Pulmonary artery endothelial cell (primary cell): ENCODE data around the gene IL1R2. TPM values are rescaled to one million over a fixed set of nuclear protein-coding genes. Genes with fewer than 3 reads are reported as not detected.

ENCODE experiments used
- DNase-seq: peaks from one replicate; pipeline ENCODE4 v3.0.0-alpha.2; 2011; ENCODE audit warnings: low read depth, low spot score
- total RNA-seq: library from RNA; depleted of rRNA; stranded (reverse); fragments of >200 nt; gene quantifications from 2 replicates; pipeline ENCODE4 v1.2.3, GENCODE V29; 2014

IL1R2 gene
- total RNA-seq, 1 donor from 2014 or later = 0.13 TPM

- no peak for DNase-seq
Observed at GRCh38 chr2:101974663-101975062, 17.1 kb upstream of the IL1R2 start.

GRCh38 chr2:101975171-101975870 is 16.4 kb upstream of the IL1R2 start:
- DNase-seq = no peak

GRCh38 chr2:101976891-101977290 is 14.9 kb upstream of the IL1R2 start:
- DNase-seq = no peak

GRCh38 chr2:101980368-101980767 is 11.4 kb upstream of the IL1R2 start:
- no peak for DNase-seq

- no peak for DNase-seq
Observed at GRCh38 chr2:101981066-101981465, 10.7 kb upstream of the IL1R2 start.

DNA sequence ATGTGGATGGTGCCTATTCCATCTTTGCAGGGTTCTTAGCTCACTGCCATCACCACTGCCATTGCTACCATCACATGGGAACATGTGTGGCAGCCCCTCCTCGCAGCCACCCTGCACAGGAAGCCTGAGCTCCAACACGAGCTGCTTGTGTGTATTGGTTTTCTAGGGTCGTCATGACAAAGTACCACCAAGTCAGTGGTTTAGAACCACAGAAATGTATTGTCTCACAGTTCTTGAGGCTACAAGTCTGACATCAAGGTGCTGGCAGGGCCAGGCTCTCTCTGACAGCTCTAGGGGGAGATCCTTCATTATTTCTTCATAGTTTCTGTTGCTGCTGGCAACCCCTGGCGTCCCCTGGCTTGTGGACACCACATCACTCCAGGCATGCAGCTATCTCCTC is 10.3 kb upstream of the IL1R2 start:
- no peak for DNase-seq

DNA sequence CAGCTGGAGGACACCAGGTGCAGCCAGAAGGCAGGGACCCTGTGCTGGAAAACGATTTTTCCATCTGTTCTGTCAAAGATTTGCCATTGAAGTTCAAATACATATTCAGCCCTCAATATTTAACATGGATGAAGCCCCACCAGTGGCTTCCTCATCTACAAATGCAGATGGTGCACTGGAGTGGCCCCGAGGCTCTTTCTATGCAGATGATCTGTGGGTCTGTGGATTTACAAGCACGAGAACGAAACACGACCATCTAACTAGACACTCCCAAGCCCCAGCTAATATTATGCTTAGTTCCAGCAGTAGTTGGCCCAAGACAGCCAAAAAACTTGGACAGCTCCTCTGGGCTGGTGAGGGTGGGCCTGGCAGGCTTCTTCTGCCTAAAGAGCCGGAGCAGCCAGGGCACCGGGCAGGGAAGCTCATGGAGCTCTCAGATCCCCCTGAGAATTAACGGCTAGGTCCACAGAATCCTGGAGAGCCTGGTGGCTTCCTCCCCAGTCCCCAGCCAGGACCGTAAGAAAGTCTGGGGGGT is 9.2 kb upstream of the IL1R2 start:
- no peak for DNase-seq

DNA sequence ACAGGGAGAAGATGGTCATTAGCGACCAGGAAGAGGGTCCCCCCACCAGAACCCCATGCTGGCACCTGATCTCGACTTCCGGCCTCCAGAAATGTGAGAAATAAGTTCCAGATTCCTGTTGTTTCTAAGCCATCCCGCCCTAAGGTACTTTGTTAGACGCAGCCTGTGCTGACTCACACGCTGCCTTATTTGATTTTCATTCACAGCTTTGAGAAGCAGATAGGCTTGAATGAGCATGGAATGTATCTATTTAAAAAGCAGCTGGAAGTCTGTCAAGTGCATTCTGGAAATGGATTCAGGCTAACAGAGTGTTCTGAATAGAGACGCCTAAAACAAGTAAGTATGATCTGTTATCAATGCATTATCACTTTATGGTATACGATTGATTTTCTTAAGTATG is 8.3 kb upstream of the IL1R2 start:
- DNase-seq = no peak

GRCh38 chr2:101983928-101984327 is 7.8 kb upstream of the IL1R2 start:
- no peak for DNase-seq

- no peak for DNase-seq
Observed at GRCh38 chr2:101984656-101985055, 7.1 kb upstream of the IL1R2 start.

DNA sequence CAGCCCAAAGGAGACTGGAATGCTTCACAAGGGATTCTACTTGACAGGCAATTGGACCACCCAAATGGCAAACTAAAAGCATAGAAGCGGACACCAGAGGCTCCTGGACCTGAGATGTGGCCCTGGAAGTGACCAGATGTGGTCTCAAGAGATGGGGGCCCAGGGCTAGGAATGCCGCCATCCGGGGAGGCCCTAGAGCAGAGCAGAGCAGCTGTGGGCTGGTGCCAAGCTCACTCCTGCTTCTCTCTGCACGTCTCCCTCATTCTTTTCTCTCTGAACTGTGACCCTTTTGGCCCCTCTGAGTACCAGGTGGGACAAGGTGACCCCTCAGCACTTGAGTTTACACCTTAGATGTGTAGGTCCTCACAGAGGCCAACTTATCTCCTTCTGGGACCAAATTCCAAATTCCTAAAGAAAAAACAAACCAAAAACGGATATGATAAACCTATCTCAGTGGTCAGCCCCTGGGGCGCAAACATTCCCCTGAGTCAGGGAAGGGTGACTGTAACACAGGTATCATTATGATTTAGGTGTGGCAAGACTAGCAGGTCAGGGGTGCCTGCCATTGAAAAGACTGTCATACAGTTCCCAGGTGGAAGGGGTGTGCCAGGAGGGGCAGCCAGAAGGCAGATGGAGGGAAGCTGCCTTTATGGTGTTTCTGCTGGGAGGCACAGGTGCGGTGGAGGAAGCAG is 6.5 kb upstream of the IL1R2 start:
- no peak for DNase-seq

DNA sequence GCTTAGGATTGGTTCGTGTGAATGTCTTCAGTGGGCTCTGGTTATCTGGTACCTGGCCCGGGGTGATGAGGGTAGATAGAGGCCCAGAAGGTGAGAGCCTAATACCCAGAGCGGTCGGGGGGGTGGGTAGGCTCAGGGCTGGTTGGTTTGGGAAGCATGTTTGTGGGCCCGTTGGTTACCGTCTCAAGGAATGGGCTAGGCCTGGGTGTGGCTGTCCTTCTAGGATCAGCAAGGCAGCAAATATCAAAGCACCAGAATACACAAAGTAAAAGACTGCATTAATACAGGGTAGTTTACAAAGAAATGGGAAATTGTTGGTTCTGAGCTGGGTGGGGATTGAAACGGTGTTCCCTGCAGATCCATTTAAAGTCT is 6.0 kb upstream of the IL1R2 start:
- no peak for DNase-seq

- DNase-seq = no peak
Observed at GRCh38 chr2:101986376-101986775, 5.4 kb upstream of the IL1R2 start.

GRCh38 chr2:101986804-101987740 is 4.7 kb upstream of the IL1R2 start:
- no peak for DNase-seq

GRCh38 chr2:101987832-101988231 is 3.9 kb upstream of the IL1R2 start:
- no peak for DNase-seq

DNA sequence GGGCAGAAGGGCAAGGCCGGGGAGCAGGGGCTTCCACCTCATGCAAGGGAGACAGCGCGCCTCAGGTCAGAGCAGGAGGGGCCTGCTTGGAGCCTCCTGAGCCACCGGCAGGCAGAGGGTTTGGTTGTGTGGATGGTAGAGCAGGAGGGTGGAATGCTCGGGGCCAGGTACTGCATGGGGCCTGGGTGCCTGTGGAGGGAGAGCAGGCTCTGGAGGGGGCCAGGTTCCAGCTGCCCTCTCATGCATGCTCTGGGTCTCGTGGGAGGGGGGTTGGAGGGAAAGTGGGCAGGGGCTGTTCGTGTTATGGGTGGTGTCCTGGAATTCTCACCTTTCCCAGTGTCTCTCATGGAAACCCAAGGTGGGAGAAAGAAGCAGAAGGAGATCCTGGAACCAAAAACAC is 3.2 kb upstream of the IL1R2 start:
- DNase-seq = no peak

GRCh38 chr2:101989740-101990460 is 1.9 kb upstream of the IL1R2 start:
- no peak for DNase-seq

DNA sequence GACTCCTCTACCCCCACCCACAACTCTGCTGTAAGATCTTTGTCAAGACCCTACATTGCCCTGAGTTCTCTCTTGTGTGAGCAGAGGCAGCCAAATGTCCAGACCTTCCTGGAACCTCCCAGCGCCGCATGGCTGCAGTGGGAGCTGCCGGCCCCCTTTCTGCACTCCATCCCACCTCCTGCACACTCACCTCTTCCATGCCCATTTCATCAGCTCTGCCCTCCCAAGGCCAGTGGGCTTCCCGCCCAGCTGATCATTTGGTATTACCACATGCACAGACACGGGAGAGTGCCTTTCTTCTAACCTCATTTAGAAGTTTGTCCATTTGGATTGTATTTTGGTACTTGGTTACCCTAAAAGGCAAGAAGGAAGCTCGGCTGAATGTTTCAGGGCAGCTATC is 2.0 kb downstream of the IL1R2 start:
- no peak for DNase-seq

DNA sequence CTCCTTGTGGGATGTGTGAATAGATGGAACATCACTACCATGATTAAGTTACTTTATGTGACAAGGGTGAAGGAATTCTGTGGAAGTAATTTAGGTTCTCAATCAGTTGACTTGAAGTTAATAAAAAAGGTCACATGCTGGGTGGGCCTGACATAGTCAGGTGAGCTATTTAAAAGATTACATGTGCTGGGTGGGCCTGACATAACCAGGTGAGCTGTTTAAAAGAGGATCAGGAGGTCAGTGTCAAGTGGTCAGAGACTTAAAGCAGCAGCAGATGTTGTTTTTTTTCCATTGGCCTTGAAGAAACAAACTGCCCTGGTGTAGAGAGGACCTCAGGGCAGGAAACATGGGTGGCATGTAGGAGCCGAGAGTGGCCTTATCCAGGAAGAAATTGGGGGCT is 3.3 kb downstream of the IL1R2 start:
- DNase-seq = no peak

GRCh38 chr2:101995804-101996203 is 4.0 kb downstream of the IL1R2 start:
- DNase-seq = no peak

DNA sequence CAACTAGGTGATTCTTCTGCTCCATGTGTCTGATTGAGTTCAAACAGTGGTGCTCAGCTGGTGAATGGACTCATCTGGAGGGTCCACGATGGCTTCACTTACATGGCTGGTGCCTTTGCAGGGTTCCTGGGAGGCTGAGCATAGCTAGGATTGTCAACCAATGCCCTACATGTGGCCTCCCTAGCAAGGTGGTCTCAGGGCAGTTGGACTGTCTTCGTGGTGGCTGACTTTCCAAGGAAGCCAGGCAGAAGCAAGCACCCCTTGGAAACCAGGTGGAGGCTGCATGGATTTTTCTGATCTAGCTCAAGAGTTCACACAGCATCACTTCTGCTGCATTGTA is 6.8 kb downstream of the IL1R2 start:
- no peak for DNase-seq
